ENCODE results near the gene ATF6.

The ATF6 gene

DNA sequence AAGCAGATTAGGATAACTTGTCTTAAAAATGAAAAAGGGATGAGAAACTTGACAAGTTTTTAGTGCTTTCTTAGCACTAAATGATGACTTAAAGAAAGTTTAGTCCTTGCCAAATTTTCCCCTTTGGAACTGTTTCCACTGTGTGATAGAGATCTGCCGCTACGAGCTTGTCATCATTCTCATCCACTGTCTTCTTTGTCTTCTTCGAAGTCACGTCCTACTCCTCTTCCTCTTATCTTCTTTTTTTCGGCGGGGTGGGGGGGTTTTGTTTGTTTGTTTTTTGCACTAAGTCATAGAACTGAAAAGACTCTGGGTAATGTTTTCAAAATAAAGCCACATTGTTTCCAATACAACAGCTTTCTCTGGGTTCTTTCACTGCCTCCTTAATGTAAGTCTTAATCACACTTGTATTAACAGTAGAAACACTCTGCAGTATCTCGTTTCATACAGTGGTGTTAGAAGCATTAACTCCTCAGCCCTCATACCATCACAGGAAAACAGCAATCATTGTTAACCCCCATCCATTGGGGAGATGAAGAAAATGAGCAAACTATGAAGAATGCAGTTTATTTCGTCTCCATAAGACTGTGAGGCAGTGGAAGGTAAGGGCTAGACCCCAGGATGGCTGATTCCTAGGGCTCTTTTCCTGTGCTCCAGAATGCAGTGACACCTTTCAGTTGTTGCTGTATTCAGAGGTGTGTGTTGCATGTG, 175.8 kb downstream of the ATF6 start:
- TF ChIP-seq, protein P1, sequence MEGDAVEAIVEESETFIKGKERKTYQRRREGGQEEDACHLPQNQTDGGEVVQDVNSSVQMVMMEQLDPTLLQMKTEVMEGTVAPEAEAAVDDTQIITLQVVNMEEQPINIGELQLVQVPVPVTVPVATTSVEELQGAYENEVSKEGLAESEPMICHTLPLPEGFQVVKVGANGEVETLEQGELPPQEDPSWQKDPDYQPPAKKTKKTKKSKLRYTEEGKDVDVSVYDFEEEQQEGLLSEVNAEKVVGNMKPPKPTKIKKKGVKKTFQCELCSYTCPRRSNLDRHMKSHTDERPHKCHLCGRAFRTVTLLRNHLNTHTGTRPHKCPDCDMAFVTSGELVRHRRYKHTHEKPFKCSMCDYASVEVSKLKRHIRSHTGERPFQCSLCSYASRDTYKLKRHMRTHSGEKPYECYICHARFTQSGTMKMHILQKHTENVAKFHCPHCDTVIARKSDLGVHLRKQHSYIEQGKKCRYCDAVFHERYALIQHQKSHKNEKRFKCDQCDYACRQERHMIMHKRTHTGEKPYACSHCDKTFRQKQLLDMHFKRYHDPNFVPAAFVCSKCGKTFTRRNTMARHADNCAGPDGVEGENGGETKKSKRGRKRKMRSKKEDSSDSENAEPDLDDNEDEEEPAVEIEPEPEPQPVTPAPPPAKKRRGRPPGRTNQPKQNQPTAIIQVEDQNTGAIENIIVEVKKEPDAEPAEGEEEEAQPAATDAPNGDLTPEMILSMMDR (IDR thresholded peaks at IDR 0.05; ENCODE audit: low read length, missing control alignments), result no peak
- no peak overlapping the region for H3K4me3 ChIP-seq (replicated peaks; ENCODE audit: low read depth, low read length)
- DNase-seq (ENCODE audit: low read depth), result no peak

DNA sequence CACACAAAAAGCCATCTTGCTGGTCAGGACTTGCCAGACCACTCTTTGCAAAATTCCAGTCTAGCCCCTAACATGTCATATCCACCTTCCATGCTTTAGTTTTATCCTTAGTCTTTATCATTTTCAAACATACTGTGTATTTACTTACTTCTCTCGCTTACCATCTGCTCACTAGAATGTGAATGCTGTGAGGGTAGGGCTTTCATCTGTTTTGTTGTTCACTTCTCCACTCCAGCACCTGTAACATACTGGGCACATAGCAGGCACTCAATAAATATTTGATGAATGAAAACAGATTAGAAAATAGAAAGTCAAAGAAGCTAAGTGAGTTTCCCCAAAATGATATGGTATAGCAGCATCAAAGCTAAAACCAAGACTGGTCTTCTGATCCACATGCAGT, 177.6 kb downstream of the ATF6 start:
- TF ChIP-seq, protein P1 (IDR thresholded peaks at IDR 0.05; ENCODE audit: low read length, missing control alignments), result no peak
- no peak overlapping the region for H3K4me3 ChIP-seq (replicated peaks; ENCODE audit: low read depth, low read length)
- DNase-seq (ENCODE audit: low read depth), result no peak

DNA sequence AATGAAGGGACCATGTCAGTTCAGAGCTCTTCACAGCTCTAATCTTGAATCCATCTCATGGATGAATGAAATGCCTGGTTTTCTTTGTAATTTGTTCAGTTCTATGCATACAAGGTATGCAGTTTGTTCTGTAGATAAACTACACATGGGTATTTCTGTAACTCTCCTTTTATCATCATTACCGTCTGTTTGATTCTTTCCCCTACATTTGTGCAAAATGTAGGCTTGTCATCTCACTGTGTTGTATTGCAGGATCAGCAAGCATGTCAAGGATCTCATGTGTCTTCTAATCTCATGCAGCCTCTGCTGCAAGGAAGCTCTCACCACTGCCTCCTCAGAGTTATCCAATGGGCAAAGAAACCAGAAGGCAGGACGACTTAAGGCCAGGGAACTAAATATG, 178.3 kb downstream of the ATF6 start:
- TF ChIP-seq, protein P1 (IDR thresholded peaks at IDR 0.05; ENCODE audit: low read length, missing control alignments), result no peak
- H3K4me3 ChIP-seq (replicated peaks; ENCODE audit: low read depth, low read length), result no peak overlapping the region
- no peak for DNase-seq (ENCODE audit: low read depth)

DNA sequence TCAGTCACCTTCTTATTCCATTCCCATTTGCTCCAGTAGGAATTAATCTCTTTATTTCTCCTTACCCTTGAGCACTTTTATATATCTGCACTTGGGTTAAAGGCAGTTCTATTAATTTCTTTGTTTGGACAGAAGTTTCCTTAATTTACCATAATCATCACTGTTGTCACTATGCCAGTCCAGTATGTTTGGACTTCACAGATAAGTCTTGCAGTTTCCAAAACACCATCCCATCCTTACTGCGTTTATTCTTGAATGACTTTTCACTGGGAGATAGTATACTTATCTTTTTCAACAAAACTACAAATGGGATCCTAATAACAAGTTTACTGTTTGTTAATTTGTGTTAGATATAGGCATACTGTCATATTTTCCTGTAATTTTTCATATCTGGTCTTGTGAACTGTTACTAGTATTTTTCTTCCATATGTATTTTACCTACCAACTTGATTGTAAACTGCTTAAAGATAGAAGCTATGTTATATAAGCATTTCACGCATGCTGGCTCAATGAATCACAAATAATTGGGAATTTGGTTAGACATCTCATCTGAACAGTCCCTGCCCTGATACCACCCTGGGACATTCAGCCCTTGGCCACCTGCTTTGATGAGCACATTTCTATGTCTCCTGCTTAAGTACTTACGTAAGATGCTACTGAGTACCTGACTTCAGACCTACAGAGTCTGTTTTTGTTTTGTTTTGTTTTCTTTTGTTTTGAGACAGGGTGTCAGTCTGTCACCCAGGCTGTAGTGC, 179.4 kb downstream of the ATF6 start:
- no peak for DNase-seq (ENCODE audit: low read depth)
- no peak overlapping the region for H3K4me3 ChIP-seq (replicated peaks; ENCODE audit: low read depth, low read length)
- TF ChIP-seq, protein P1 (IDR thresholded peaks at IDR 0.05; ENCODE audit: low read length, missing control alignments), result no peak

DNA sequence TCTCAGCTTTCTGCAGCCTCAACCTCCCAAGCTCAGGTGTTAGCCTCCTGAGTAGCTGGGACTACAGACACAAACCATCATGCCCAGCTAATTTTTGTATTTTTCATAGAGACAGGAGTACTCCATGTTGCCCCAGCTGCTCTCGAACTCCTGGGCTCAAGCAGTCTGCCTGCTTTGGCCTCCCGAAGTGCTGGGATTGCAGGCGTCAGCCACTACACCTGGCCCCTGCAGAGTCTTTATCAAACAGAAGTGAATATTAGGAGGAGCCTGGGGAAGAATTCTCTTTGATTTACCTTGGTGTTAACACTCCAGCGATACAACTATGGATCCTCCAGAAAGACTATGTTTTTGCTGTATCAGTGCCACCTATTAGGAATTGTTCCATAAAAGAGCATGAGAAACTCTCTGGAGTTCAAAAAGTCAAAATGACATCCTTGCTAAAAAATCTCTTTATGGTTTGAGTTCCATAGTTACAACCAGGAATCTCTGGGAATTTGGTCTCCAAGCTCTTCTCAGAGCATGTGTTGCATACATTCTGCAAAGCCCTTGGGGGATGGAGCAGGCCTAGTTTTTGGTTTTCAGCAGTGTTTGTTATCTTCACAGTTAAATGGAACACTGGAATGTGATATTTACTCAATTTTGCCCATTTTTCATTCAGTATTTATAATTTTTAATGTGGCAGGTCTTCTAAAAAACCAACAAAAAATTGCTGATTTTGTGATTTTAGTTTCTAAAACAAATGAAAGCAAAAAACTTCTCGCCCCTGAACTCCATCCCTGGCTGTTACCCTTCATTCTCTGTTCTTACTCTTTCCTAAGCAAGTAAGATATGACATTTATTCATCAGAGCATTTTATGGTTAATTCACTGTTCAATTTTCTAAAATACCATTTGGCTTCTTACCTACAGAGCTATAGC, 180.2 kb downstream of the ATF6 start:
- TF ChIP-seq, protein P1 (IDR thresholded peaks at IDR 0.05; ENCODE audit: low read length, missing control alignments), result no peak
- peak; percentile 49 for DNase-seq (ENCODE audit: low read depth)
- no peak overlapping the region for H3K4me3 ChIP-seq (replicated peaks; ENCODE audit: low read depth, low read length)

DNA sequence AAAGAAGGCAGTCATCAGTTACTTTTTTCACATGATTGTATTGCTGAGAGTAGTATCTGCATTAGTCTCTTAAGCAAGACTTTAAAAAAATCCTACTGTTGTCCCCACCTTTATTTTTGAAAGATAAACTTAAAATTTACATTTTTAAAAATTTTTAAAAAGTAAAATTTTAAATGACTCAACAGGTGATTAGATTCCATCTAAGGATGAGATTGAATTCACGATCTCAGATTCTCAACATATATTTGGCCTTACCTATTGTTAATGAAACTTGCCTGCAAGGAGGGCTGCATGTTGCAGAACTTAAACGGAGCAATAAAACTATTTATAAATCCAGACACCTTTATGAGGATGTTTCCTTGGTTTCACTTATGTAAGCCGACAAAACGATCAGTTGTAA, 182.3 kb downstream of the ATF6 start:
- no peak for DNase-seq (ENCODE audit: low read depth)
- TF ChIP-seq, protein P1 (IDR thresholded peaks at IDR 0.05; ENCODE audit: low read length, missing control alignments), result no peak

More for the DNA sequence above, 182.3 kb downstream of the ATF6 start:
- H3K4me3 ChIP-seq (replicated peaks; ENCODE audit: low read depth, low read length), result no peak overlapping the region

All from fibroblast of pulmonary artery (primary cell).